ENCODE results near the gene BPIFB3. TPM values are rescaled to one million over a fixed set of nuclear protein-coding genes. Genes with fewer than 3 reads are reported as not detected.

Gene BPIFB3
- total and polyA plus RNA-seq, 2 experiments from 2014 or later: not detected

- TF ChIP-seq, protein P1, sequence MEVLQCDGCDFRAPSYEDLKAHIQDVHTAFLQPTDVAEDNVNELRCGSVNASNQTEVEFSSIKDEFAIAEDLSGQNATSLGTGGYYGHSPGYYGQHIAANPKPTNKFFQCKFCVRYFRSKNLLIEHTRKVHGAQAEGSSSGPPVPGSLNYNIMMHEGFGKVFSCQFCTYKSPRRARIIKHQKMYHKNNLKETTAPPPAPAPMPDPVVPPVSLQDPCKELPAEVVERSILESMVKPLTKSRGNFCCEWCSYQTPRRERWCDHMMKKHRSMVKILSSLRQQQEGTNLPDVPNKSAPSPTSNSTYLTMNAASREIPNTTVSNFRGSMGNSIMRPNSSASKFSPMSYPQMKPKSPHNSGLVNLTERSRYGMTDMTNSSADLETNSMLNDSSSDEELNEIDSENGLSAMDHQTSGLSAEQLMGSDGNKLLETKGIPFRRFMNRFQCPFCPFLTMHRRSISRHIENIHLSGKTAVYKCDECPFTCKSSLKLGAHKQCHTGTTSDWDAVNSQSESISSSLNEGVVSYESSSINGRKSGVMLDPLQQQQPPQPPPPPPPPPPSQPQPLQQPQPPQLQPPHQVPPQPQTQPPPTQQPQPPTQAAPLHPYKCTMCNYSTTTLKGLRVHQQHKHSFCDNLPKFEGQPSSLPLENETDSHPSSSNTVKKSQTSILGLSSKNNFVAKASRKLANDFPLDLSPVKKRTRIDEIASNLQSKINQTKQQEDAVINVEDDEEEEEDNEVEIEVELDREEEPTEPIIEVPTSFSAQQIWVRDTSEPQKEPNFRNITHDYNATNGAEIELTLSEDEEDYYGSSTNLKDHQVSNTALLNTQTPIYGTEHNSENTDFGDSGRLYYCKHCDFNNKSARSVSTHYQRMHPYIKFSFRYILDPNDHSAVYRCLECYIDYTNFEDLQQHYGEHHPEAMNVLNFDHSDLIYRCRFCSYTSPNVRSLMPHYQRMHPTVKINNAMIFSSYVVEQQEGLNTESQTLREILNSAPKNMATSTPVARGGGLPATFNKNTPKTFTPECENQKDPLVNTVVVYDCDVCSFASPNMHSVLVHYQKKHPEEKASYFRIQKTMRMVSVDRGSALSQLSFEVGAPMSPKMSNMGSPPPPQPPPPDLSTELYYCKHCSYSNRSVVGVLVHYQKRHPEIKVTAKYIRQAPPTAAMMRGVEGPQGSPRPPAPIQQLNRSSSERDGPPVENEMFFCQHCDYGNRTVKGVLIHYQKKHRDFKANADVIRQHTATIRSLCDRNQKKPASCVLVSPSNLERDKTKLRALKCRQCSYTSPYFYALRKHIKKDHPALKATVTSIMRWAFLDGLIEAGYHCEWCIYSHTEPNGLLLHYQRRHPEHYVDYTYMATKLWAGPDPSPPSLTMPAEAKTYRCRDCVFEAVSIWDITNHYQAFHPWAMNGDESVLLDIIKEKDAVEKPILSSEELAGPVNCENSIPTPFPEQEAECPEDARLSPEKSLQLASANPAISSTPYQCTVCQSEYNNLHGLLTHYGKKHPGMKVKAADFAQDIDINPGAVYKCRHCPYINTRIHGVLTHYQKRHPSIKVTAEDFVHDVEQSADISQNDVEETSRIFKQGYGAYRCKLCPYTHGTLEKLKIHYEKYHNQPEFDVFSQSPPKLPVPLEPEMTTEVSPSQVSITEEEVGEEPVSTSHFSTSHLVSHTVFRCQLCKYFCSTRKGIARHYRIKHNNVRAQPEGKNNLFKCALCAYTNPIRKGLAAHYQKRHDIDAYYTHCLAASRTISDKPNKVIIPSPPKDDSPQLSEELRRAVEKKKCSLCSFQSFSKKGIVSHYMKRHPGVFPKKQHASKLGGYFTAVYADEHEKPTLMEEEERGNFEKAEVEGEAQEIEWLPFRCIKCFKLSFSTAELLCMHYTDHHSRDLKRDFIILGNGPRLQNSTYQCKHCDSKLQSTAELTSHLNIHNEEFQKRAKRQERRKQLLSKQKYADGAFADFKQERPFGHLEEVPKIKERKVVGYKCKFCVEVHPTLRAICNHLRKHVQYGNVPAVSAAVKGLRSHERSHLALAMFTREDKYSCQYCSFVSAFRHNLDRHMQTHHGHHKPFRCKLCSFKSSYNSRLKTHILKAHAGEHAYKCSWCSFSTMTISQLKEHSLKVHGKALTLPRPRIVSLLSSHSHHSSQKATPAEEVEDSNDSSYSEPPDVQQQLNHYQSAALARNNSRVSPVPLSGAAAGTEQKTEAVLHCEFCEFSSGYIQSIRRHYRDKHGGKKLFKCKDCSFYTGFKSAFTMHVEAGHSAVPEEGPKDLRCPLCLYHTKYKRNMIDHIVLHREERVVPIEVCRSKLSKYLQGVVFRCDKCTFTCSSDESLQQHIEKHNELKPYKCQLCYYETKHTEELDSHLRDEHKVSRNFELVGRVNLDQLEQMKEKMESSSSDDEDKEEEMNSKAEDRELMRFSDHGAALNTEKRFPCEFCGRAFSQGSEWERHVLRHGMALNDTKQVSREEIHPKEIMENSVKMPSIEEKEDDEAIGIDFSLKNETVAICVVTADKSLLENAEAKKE (CRISPR knock-in tag; IDR thresholded peaks at IDR 0.05): no peak
- TF ChIP-seq ZNF331 (CRISPR knock-in tag; IDR thresholded peaks at IDR 0.05; ENCODE audit: low read depth) (no peak), JUNB (IDR thresholded peaks at IDR 0.05; ENCODE audit: unreplicated experiment) (no peak), NANOG (IDR thresholded peaks at IDR 0.05; ENCODE audit: borderline replicate concordance) (no peak), EZH2phosphoT487 (IDR thresholded peaks at IDR 0.05; ENCODE audit: unreplicated experiment) (no peak)
- TF ChIP-seq, protein P2, sequence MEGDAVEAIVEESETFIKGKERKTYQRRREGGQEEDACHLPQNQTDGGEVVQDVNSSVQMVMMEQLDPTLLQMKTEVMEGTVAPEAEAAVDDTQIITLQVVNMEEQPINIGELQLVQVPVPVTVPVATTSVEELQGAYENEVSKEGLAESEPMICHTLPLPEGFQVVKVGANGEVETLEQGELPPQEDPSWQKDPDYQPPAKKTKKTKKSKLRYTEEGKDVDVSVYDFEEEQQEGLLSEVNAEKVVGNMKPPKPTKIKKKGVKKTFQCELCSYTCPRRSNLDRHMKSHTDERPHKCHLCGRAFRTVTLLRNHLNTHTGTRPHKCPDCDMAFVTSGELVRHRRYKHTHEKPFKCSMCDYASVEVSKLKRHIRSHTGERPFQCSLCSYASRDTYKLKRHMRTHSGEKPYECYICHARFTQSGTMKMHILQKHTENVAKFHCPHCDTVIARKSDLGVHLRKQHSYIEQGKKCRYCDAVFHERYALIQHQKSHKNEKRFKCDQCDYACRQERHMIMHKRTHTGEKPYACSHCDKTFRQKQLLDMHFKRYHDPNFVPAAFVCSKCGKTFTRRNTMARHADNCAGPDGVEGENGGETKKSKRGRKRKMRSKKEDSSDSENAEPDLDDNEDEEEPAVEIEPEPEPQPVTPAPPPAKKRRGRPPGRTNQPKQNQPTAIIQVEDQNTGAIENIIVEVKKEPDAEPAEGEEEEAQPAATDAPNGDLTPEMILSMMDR (conservative IDR thresholded peaks at IDR 0.05; ENCODE audit: low read depth in 2 of 2): no peak
Observed at GRCh38 chr20:33025318-33025876, 28.3 kb upstream of the BPIFB3 start (continued).

DNA sequence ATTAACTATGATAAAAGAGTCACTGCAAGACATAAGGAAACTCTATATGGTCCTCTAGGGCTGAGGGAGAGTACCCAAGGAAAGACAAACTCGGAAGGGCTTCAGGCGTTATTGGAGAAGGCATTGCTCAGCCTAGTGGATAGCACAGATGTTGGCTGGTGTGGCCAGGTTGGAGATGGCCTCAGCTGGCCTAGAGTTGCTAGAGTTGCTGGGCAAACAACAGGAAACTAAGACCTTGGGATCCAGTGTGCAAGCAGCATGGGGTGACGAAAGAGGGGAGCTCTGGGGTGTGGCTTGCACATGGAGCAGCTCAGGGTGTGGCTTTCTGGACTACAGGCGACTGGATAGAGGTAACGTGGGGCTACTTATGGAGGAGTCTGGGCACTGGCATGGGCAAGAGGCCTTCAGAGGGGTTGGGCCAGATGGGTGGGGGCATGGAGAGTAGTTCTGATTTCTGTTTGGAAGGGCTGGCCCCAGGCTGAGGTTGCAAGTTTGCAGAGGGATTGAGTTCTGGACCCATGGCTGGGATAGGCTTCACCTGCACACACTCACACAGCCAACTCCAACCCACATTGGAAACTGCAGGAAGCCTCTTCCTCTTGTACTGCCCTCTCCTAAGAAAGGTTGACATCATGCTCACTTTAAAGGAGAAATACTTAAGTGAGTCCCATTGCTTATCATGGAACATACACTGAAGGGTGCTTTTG lies 27.5 kb upstream of the BPIFB3 start:
- H3K36me3 ChIP-seq (ENCODE audit: insufficient read depth): no peaks in the 10 kb centered on the region
- TF ChIP-seq STAT1 (IDR thresholded peaks at IDR 0.05; ENCODE audit: unreplicated experiment): no peak

More for the DNA sequence above, 27.5 kb upstream of the BPIFB3 start:
- Histone ChIP-seq H3K27ac (ENCODE audit: low read depth) (no peak overlapping the region), H3K4me1 (ENCODE audit: insufficient read depth) (no peaks in the 10 kb centered on the region), H3K9me2 (ENCODE audit: insufficient read depth) (0 out of 2 replicates have a peak, but pooled peaks cover 6% of the 10 kb centered on the region), H3K27me3 (ENCODE audit: insufficient read depth) (no peaks in the 10 kb centered on the region), H3K4me3 (no peak overlapping the region), H2AFZ (no peak overlapping the region), H3F3A (replicated peaks; ENCODE audit: low read depth) (no peaks in the 10 kb centered on the region), H4K20me1 (replicated peaks; ENCODE audit: insufficient read depth) (no peaks in the 10 kb centered on the region), H3K4me2 (no peak overlapping the region), H3K79me2 (replicated peaks; ENCODE audit: insufficient read depth) (no peaks in the 10 kb centered on the region)
- Mint-ChIP-seq H3K36me3 (ENCODE audit: low read depth) (no peaks in the 10 kb centered on the region), H3K4me3 (no peak overlapping the region), H3K27ac (no peak overlapping the region), H3K9me3 (no peaks in the 10 kb centered on the region), H3K27me3 (ENCODE audit: insufficient read depth, low read depth, poor library complexity) (no peaks in the 10 kb centered on the region), H3K4me1 (no peaks in the 10 kb centered on the region)
- no peak for DNase-seq (ENCODE audit: low spot score)
- ATAC-seq: no peak

Measured in GM23338 (cell line).